ENCODE results near the gene ZIC3. TPM values are rescaled to one million over a fixed set of nuclear protein-coding genes. Genes with fewer than 3 reads are reported as not detected.

The ZIC3 gene
- total and polyA plus RNA-seq, 10 of the 15 experiments (the other 5 are each of a cell fraction or from before 2014, with no cell fraction given): 0.07 TPM; not detected in 9

- TF ChIP-seq, protein P1, sequence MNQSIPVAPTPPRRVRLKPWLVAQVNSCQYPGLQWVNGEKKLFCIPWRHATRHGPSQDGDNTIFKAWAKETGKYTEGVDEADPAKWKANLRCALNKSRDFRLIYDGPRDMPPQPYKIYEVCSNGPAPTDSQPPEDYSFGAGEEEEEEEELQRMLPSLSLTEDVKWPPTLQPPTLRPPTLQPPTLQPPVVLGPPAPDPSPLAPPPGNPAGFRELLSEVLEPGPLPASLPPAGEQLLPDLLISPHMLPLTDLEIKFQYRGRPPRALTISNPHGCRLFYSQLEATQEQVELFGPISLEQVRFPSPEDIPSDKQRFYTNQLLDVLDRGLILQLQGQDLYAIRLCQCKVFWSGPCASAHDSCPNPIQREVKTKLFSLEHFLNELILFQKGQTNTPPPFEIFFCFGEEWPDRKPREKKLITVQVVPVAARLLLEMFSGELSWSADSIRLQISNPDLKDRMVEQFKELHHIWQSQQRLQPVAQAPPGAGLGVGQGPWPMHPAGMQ (IDR thresholded peaks at IDR 0.05; ENCODE audit: borderline replicate concordance): no peak
- TF ChIP-seq NFYA (IDR thresholded peaks at IDR 0.05; ENCODE audit: borderline replicate concordance, low read depth, low read length) (no peak), BACH1 (IDR thresholded peaks at IDR 0.05; ENCODE audit: borderline replicate concordance) (no peak), MXI1 (IDR thresholded peaks at IDR 0.05; ENCODE audit: low read depth, low read length) (no peak), HDAC6 (IDR thresholded peaks at IDR 0.05; ENCODE audit: unreplicated experiment) (no peak), HSF1 (IDR thresholded peaks at IDR 0.05; ENCODE audit: low read depth, low read length) (no peak)
Measured at GRCh38 chrX:137562096-137562495, 3.8 kb upstream of the ZIC3 start (continued).

DNA sequence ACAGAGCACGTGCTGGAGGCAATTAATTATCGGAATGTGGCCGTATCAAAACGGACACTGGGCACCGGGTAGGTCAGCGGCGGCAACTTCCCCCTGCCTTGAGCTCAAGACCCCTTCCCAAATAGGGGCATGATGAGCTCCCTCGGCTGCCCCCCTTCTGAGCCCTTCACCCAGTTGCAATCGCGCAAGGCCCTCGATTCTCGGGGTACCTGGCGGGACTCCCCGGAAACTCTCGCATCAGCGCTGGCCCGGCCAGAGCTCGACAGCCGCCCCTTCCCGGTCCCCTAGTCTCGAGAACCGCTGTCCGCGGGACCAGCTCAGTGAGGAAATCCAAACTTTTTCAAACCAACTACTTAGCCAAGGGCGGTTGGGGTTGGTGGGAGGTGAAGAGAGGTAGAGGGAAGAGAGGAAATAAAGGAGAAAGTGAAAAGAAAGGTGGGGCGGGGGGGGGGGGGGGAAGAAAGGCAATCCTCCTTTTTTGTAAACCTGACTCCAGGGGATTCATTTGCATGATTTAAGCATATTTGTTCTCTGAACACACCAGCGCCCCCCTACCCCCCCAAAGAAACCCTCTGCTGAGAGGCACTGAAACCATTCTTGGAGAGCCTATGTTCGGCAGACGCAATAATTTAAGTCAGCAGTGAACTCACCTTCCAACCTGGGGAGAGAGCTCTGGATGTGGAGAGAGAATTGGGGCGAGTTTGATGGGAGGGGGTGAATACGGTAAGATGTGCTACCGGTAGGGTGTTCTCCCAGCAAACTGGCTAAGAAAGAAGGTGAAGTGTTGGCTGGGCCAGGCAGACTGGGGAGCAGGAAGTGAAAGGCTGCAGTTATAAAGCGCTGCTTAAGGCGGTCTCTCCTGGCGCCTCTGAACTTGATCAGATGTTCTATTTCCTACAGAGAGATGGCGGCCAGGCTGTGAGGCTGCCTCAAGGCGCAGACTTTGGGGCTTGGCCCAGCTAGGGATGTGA is 2.0 kb upstream of the ZIC3 start:
- 42% methylated on average over 36 of the region's 37 CpGs for WGBS (ENCODE audit: insufficient coverage, insufficient replicate concordance, low lambda C conversion rate, missing lambda C conversion rate)
- Histone ChIP-seq H3K9me3 (replicated peaks; ENCODE audit: control insufficient read depth, insufficient read depth, low read length) (no peaks in the 10 kb centered on the region; the same call in 2 of the 3 replicates), H3K4me3 (no peak overlapping the region), H3K4me1 (ENCODE audit: control insufficient read depth, insufficient read depth, low read length) (no peaks in the 10 kb centered on the region), H3K79me2 (ENCODE audit: control insufficient read depth, insufficient read depth, low read length) (no peaks in the 10 kb centered on the region), H3K27me3 (replicated peaks in 1 of 2; ENCODE audit: control insufficient read depth in 2 of 2, insufficient read depth in 2 of 2, low read length in 1 of 2) (peaks cover 0 to 3% of the 10 kb centered on the region in 2 experiments; a peak in 2 of 4 replicates), H3K9ac (ENCODE audit: control insufficient read depth, insufficient read depth, low read length) (no peak overlapping the region), H2AFZ (ENCODE audit: control insufficient read depth, low read depth, low read length) (no peak overlapping the region), H3K27ac (ENCODE audit: control insufficient read depth, insufficient read depth) (no peak overlapping the region), H3K36me3 (ENCODE audit: control insufficient read depth in 2 of 2, insufficient read depth in 2 of 2, low read length in 1 of 2) (no peaks in the 10 kb centered on the region), H3K4me2 (ENCODE audit: control insufficient read depth, insufficient read depth) (no peak overlapping the region), H4K20me1 (ENCODE audit: control insufficient read depth, insufficient read depth) (no peaks in the 10 kb centered on the region)
- ChIA-PET RAD21 (ENCODE audit: unreplicated experiment) (interaction anchor here (0.7 kb wide), 1 partner anchor 370 kb away, joined by 3 read pairs; no protein-coding TSS in a partner anchor), CTCF (no interaction called here), POLR2A (no interaction called here), SMC1A (ENCODE audit: uncharacterized antibody, unreplicated experiment) (no interaction called here)
- ATAC-seq: no peak; the same call in 2 of the 3 replicates
- intact Hi-C loops (cut with micrococcal nuclease; ENCODE audit: unreplicated experiment): no loop called here
- no TSS peak for BruUV-seq (replicated peaks)
- in situ Hi-C loops (cut with MboI): no loop called here
- FAIRE-seq: no peak
- DNase-seq (ENCODE audit: low read depth, low spot score): no peak
- TF ChIP-seq MYC (IDR thresholded peaks at IDR 0.05; ENCODE audit: insufficient read depth, insufficient read length, insufficient replicate concordance, low read length, severe bottlenecking) (no peak), TARDBP (IDR thresholded peaks at IDR 0.05; ENCODE audit: borderline replicate concordance) (no peak), CTCF (IDR thresholded peaks at IDR 0.05 in 2 of 3, conservative IDR thresholded peaks at IDR 0.05 in 1 of 3; ENCODE audit: control insufficient read depth in 2 of 3, extremely low read depth in 1 of 3, insufficient read depth in 1 of 3, low read depth in 3 of 3, low read length in 3 of 3) (no peak), DPF2 (IDR thresholded peaks at IDR 0.05) (no peak), KAT2A (conservative IDR thresholded peaks at IDR 0.05; ENCODE audit: control insufficient read depth, low read depth, low read length) (no peak), PAX8 (IDR thresholded peaks at IDR 0.05) (no peak), STAT3 (IDR thresholded peaks at IDR 0.05; ENCODE audit: low read depth, low read length) (no peak), E2F4 (IDR thresholded peaks at IDR 0.05; ENCODE audit: low read depth, low read length) (no peak), MEF2A (IDR thresholded peaks at IDR 0.05; ENCODE audit: insufficient read depth, low read depth, low read length) (no peak)

Measured in GM12878 (cell line).